Thyroid gland (tissue), 4 donors: Measurements from ENCODE around the gene DUSP10.

Source experiments
- POLR2A ChIP-seq, 2 donors: fragments of 450-650 bp; IDR thresholded peaks; one replicate each; pipeline ENCODE4 v1.6.1; 2017; ENCODE audit warnings: antibody characterized with exemption in 2 of 2, mild to moderate bottlenecking in 2 of 2, moderate library complexity in 1 of 2
- TF ChIP-seq, protein P1 (sequence below), 6 experiments: fragments of 200-600 bp in 3 of 6; fragments of 450-650 bp in 3 of 6; sonication (generic) in 3 of 6; IDR thresholded peaks; one replicate each; pipeline ENCODE4 v1.5.1; 2016 to 2019; ENCODE audit warnings: antibody characterized with exemption in 6 of 6, mild to moderate bottlenecking in 2 of 6, inconsistent platforms in 1 of 6, moderate library complexity in 1 of 6

DNA sequence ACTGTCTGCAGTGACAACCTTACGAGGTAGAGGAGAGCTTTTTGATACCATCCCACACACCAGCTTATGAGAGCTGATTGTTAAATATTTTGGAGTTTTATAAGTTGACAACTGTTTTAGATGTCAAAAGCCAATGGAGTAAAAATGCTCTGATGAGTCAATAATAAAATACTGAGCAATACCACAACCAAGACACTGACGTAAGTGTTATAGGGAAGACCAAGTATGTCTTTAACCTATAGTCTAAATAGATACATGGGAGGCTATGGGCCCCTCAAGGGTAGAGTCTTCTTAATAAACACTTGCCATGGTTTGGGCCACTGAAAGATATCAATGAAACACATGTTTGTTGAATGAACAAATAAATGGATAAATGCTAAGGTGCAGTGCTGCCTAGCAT, 49.2 kb downstream of the DUSP10 start:
- TF ChIP-seq, protein P1, sequence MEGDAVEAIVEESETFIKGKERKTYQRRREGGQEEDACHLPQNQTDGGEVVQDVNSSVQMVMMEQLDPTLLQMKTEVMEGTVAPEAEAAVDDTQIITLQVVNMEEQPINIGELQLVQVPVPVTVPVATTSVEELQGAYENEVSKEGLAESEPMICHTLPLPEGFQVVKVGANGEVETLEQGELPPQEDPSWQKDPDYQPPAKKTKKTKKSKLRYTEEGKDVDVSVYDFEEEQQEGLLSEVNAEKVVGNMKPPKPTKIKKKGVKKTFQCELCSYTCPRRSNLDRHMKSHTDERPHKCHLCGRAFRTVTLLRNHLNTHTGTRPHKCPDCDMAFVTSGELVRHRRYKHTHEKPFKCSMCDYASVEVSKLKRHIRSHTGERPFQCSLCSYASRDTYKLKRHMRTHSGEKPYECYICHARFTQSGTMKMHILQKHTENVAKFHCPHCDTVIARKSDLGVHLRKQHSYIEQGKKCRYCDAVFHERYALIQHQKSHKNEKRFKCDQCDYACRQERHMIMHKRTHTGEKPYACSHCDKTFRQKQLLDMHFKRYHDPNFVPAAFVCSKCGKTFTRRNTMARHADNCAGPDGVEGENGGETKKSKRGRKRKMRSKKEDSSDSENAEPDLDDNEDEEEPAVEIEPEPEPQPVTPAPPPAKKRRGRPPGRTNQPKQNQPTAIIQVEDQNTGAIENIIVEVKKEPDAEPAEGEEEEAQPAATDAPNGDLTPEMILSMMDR (IDR thresholded peaks at IDR 0.05), result no peak
- TF ChIP-seq POLR2A (IDR thresholded peaks at IDR 0.05), result no peak
